ENCODE data around the gene AOAH. TPM values are rescaled to one million over a fixed set of nuclear protein-coding genes. Genes with fewer than 3 reads are reported as not detected.
"Not testable (repeated sequence)": the region's sequence is repeated elsewhere in the genome, so short reads cannot be mapped to it uniquely, and the experiment has no call there.

Gene AOAH
- total RNA-seq, 1 donor from 2014 or later = 0.28 TPM

DNA sequence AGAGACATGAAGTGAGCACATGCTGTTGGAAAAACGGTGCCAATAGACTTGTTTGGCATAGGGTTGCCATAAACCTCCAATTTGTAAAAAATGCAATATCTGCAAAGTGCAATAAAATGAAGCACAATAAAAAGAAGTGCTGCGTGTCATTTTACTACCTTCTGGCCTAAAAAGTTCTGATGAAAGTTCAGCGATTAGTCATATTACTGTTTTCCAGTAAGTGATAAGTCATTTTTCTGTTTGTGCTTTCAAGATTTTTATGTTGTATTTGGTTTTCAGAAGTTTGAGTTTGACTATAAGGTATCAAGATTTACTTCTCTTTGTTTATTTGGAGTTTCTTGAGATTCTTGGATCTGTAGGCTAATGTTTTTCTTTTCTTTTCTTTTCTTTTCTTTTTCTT is 16.8 kb downstream of the AOAH start:
- H3K9me3 Mint-ChIP-seq (ENCODE audit: unreplicated experiment) = no peaks in the 10 kb centered on the region
- DNase-seq (ENCODE audit: low spot score) = no peak
- TF ChIP-seq, protein P1, sequence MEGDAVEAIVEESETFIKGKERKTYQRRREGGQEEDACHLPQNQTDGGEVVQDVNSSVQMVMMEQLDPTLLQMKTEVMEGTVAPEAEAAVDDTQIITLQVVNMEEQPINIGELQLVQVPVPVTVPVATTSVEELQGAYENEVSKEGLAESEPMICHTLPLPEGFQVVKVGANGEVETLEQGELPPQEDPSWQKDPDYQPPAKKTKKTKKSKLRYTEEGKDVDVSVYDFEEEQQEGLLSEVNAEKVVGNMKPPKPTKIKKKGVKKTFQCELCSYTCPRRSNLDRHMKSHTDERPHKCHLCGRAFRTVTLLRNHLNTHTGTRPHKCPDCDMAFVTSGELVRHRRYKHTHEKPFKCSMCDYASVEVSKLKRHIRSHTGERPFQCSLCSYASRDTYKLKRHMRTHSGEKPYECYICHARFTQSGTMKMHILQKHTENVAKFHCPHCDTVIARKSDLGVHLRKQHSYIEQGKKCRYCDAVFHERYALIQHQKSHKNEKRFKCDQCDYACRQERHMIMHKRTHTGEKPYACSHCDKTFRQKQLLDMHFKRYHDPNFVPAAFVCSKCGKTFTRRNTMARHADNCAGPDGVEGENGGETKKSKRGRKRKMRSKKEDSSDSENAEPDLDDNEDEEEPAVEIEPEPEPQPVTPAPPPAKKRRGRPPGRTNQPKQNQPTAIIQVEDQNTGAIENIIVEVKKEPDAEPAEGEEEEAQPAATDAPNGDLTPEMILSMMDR (IDR thresholded peaks at IDR 0.05; ENCODE audit: unreplicated experiment) = no peak
- no peak overlapping the region for H3K4me3 Mint-ChIP-seq (ENCODE audit: unreplicated experiment)
- H3K4me1 Mint-ChIP-seq (ENCODE audit: unreplicated experiment) = no peaks in the 10 kb centered on the region
- no peaks in the 10 kb centered on the region for H3K36me3 Mint-ChIP-seq (ENCODE audit: low read depth, unreplicated experiment)
- peaks cover 2% of the 10 kb centered on the region for H3K27me3 Mint-ChIP-seq (ENCODE audit: unreplicated experiment)
- H3K27ac Mint-ChIP-seq (ENCODE audit: unreplicated experiment) = no peak overlapping the region

DNA sequence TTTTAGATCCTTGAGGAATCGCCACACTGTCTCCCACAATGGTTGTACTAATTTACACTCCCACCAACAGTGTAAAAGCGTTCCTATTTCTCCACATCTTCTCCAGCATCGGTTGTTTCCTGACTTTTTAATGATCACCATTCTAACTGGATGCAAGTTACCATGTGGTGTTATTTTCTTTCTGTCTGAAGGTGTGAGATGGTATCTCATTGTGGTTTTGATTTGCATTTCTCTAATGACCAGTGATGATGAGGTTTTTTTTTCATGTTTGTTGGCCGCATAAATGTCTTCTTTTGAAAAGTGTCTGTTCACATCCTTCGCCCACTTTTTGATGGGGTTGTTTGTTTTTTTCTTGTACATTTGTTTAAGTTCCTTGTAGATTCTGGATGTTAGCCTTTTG is 20.4 kb downstream of the AOAH start:
- not testable (repeated sequence) for H3K36me3 Mint-ChIP-seq (ENCODE audit: low read depth, unreplicated experiment); H3K27me3 Mint-ChIP-seq (ENCODE audit: unreplicated experiment); H3K9me3 Mint-ChIP-seq (ENCODE audit: unreplicated experiment); H3K4me1 Mint-ChIP-seq (ENCODE audit: unreplicated experiment); H3K4me3 Mint-ChIP-seq (ENCODE audit: unreplicated experiment); DNase-seq (ENCODE audit: low spot score); H3K27ac Mint-ChIP-seq (ENCODE audit: unreplicated experiment)

DNA sequence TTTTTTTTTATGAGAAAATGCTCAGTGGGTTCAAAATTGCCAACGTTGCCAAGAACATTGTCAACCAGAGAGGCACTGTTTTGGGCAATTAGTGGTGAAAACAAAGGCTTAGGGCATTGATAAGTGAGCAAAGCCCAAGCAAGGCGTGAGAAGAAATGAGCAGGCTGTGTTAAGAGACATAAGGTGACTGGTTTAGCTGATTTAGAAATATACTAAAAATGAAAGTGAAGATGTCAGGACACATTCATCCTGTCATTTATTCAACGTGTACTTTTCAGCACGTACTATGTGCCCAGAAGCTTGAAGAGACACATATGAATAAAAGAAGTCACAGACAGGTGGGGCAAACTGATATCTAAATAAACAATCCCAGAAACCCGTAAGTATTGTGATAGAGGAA is 31.8 kb downstream of the AOAH start:
- Mint-ChIP-seq H3K27ac (ENCODE audit: unreplicated experiment) (no peak overlapping the region), H3K36me3 (ENCODE audit: low read depth, unreplicated experiment) (no peaks in the 10 kb centered on the region), H3K4me1 (ENCODE audit: unreplicated experiment) (no peaks in the 10 kb centered on the region), H3K4me3 (ENCODE audit: unreplicated experiment) (no peak overlapping the region), H3K9me3 (ENCODE audit: unreplicated experiment) (no peaks in the 10 kb centered on the region), H3K27me3 (ENCODE audit: unreplicated experiment) (no peaks in the 10 kb centered on the region)
- TF ChIP-seq, protein P1 (IDR thresholded peaks at IDR 0.05; ENCODE audit: unreplicated experiment) = no peak
- no peak for DNase-seq (ENCODE audit: low spot score)

DNA sequence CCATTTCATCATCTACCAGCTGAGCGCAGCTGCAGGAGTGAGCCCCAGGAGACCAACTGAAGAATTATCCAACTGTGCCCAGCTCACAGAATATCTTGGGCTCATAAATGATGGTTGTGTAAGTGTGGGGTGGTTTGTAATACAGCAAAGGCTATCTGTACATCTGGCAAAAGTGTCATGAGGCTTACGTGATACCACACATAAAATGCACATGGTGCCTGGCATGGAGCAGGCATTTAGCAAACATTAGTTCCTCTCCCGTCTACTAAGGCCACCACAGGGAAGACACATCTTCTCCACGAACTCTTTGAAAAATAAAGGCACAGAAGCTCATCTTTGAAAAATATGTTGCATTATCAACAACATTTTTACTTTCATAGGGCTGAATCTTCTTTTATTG is 32.3 kb downstream of the AOAH start:
- Mint-ChIP-seq H3K36me3 (ENCODE audit: low read depth, unreplicated experiment) (no peaks in the 10 kb centered on the region), H3K27me3 (ENCODE audit: unreplicated experiment) (no peaks in the 10 kb centered on the region), H3K4me1 (ENCODE audit: unreplicated experiment) (no peaks in the 10 kb centered on the region), H3K4me3 (ENCODE audit: unreplicated experiment) (no peak overlapping the region), H3K9me3 (ENCODE audit: unreplicated experiment) (no peaks in the 10 kb centered on the region), H3K27ac (ENCODE audit: unreplicated experiment) (no peak overlapping the region)
- DNase-seq (ENCODE audit: low spot score) = no peak
- TF ChIP-seq, protein P1 (IDR thresholded peaks at IDR 0.05; ENCODE audit: unreplicated experiment) = no peak

DNA sequence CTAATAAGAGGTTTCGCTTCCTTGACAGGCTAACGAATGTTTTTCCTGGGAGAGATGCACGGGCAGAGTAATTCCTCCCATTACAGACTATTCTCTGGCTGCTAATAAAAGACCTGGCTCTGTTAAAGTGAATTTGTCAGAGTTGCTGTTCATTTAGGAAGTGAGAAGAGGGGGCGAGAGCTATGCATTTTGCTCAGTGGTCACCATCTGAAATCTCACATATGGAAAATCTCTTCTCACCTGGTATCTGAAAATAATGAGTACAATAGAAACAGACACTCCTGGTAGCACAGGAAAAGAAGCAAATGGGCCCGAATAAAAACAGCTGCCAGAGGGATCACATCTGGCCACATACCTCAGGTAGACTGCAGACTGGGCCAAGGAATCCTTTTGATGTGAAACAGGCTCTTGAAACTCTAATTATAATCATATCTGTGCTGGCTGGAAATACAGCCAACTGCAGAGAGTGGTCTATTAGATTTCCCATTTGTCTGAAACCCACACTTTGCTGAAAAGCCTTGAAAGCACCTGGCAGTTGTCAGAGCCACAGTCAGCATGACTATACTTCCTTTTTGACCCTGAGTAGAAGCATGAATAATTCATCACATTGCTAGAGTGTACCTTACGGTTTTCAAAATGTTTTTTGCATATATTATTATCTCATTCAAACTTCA is 33.6 kb downstream of the AOAH start:
- DNase-seq (ENCODE audit: low spot score) = no peak
- Mint-ChIP-seq H3K4me3 (ENCODE audit: unreplicated experiment) (no peak overlapping the region), H3K27ac (ENCODE audit: unreplicated experiment) (no peak overlapping the region), H3K27me3 (ENCODE audit: unreplicated experiment) (no peaks in the 10 kb centered on the region), H3K9me3 (ENCODE audit: unreplicated experiment) (no peaks in the 10 kb centered on the region), H3K4me1 (ENCODE audit: unreplicated experiment) (peaks cover 1% of the 10 kb centered on the region), H3K36me3 (ENCODE audit: low read depth, unreplicated experiment) (no peaks in the 10 kb centered on the region)
- TF ChIP-seq, protein P1 (IDR thresholded peaks at IDR 0.05; ENCODE audit: unreplicated experiment) = no peak

Measured in endothelial cell (in vitro differentiated cells).